ENCODE measurements around the gene ZBTB47.

The ZBTB47 gene

GRCh38 chr3:42680271-42680670, 26.8 kb downstream of the ZBTB47 start:
- WGBS, result 80% methylated on average over 1 of the region's 1 CpG
- Histone ChIP-seq H3K4me3 (ENCODE audit: low read length) (no peak overlapping the region), H3K36me3 (ENCODE audit: insufficient read depth, low read length) (no peaks in the 10 kb centered on the region), H3K9me3 (ENCODE audit: insufficient read depth, low read depth, low read length) (peaks cover 5% of the 10 kb centered on the region; the same call in 1 of the 2 replicates), H3K9ac (ENCODE audit: low read depth, low read length) (no peak overlapping the region), H3K4me1 (ENCODE audit: insufficient read depth, low read length) (no peaks in the 10 kb centered on the region; the same call in 1 of the 2 replicates), H3K27me3 (ENCODE audit: insufficient read depth, low read length) (no peaks in the 10 kb centered on the region), H3K27ac (ENCODE audit: low read depth, low read length) (no peak overlapping the region)

GRCh38 chr3:42680806-42681205, 27.3 kb downstream of the ZBTB47 start:
- WGBS, result 93% methylated on average over 4 of the region's 4 CpGs
- H3K4me3 ChIP-seq (ENCODE audit: low read length), result no peak overlapping the region
- no peaks in the 10 kb centered on the region for H3K27me3 ChIP-seq (ENCODE audit: insufficient read depth, low read length)
- H3K9me3 ChIP-seq (ENCODE audit: insufficient read depth, low read depth, low read length), result peaks cover 3% of the 10 kb centered on the region; the same call in 1 of the 2 replicates
- no peaks in the 10 kb centered on the region for H3K36me3 ChIP-seq (ENCODE audit: insufficient read depth, low read length)
- no peak overlapping the region for H3K27ac ChIP-seq (ENCODE audit: low read depth, low read length)
- no peak overlapping the region for H3K9ac ChIP-seq (ENCODE audit: low read depth, low read length)
- no peaks in the 10 kb centered on the region; the same call in 1 of the 2 replicates for H3K4me1 ChIP-seq (ENCODE audit: insufficient read depth, low read length)

GRCh38 chr3:42681361-42682038, 28.0 kb downstream of the ZBTB47 start:
- no peaks in the 10 kb centered on the region for H3K9me3 ChIP-seq (ENCODE audit: insufficient read depth, low read depth, low read length)
- no peaks in the 10 kb centered on the region; the same call in 1 of the 2 replicates for H3K4me1 ChIP-seq (ENCODE audit: insufficient read depth, low read length)
- H3K27ac ChIP-seq (ENCODE audit: low read depth, low read length), result no peak overlapping the region
- no peaks in the 10 kb centered on the region for H3K27me3 ChIP-seq (ENCODE audit: insufficient read depth, low read length)
- H3K4me3 ChIP-seq (ENCODE audit: low read length), result no peak overlapping the region
- no peak overlapping the region for H3K9ac ChIP-seq (ENCODE audit: low read depth, low read length)
- 96% methylated on average over 8 of the region's 10 CpGs for WGBS
- H3K36me3 ChIP-seq (ENCODE audit: insufficient read depth, low read length), result no peaks in the 10 kb centered on the region

GRCh38 chr3:42682301-42683070, 29.0 kb downstream of the ZBTB47 start:
- H3K27ac ChIP-seq (ENCODE audit: low read depth, low read length), result no peak overlapping the region
- H3K9me3 ChIP-seq (ENCODE audit: insufficient read depth, low read depth, low read length), result no peaks in the 10 kb centered on the region
- WGBS, result 86% methylated on average over 12 of the region's 12 CpGs

DNA sequence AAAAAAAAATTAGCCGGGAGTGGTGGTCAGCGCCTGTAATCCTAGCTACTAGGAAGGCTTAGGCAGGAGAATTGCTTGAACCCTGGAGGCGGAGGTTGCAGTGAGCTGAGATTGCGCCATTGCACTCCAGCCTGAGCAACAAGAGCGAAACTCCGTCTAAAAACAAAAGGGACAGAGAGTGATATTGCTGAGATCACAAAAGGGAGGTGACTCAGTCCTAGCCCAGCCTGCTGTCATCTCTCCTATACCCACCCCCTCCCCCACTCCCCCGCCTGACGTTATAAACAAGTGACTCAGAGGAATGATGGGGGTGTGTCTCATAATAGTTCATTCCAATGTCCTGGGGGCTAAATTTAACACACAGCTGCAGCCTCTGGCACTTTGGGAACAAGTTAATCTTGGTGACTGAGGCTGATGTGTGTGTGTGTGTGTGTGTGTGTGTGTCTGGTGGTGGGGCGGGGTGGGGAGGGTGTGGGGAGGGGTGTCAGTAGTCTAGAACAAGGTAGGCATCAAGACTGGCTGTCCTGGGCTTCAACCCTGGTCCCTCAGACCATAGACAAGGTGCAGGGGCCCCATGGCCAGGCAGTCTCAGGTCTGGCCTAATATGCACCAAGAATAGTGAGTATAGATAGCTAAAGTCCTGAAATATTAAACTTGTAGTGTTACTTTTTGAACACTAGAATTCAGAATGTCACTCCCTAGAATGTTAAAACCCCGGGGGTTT, 30.5 kb downstream of the ZBTB47 start:
- WGBS, result 77% methylated on average over 9 of the region's 10 CpGs
- Histone ChIP-seq H3K4me1 (ENCODE audit: insufficient read depth, low read length) (no peaks in the 10 kb centered on the region; the same call in 1 of the 2 replicates), H3K27me3 (ENCODE audit: insufficient read depth, low read length) (no peaks in the 10 kb centered on the region), H3K4me3 (ENCODE audit: low read length) (no peak overlapping the region), H3K27ac (ENCODE audit: low read depth, low read length) (no peak overlapping the region), H3K9me3 (ENCODE audit: insufficient read depth, low read depth, low read length) (no peaks in the 10 kb centered on the region), H3K36me3 (ENCODE audit: insufficient read depth, low read length) (no peaks in the 10 kb centered on the region), H3K9ac (ENCODE audit: low read depth, low read length) (no peak overlapping the region)

More at GRCh38 chr3:42682301-42683070, 29.0 kb downstream of the ZBTB47 start:
- Histone ChIP-seq H3K27me3 (ENCODE audit: insufficient read depth, low read length) (no peaks in the 10 kb centered on the region), H3K36me3 (ENCODE audit: insufficient read depth, low read length) (no peaks in the 10 kb centered on the region), H3K9ac (ENCODE audit: low read depth, low read length) (no peak overlapping the region), H3K4me3 (ENCODE audit: low read length) (no peak overlapping the region), H3K4me1 (ENCODE audit: insufficient read depth, low read length) (no peaks in the 10 kb centered on the region; the same call in 1 of the 2 replicates)

DNA sequence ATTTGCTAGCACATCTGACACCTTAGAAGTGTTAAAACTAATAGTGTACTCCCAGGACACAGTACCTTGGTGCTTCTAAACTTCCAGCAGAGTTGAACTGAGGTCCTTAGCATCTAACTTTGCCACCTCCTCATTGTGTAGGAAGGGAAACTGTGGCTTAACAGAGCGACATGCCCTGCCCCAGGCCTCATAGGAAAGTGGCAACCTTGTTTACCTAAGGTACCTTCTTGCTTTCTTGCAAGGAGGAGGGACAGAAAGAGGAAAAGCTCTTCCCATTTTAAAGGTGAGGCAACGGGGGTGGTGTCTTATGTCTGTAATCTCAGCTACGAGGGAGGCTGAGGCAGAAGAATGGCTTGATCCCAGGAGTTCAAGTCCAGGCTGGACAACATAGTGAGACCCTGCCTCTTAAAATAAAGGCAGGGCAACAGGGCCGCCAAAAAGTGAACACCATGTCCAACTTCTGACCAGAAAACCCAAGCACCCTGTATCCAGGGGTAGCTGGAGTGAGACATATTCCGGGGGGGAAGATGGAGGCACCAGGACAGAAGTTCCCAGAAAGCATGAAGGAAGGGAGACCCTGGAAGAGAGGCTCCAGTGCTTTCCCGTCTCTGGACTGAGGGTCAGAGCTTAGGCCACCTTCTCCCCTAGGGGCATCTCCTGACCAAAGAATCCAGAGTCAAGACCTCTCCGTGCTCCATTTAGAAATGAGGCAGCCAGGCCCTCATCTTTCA, 31.3 kb downstream of the ZBTB47 start:
- Histone ChIP-seq H3K9ac (ENCODE audit: low read depth, low read length) (no peak overlapping the region), H3K9me3 (ENCODE audit: insufficient read depth, low read depth, low read length) (no peaks in the 10 kb centered on the region), H3K36me3 (ENCODE audit: insufficient read depth, low read length) (no peaks in the 10 kb centered on the region), H3K4me3 (ENCODE audit: low read length) (no peak overlapping the region), H3K27me3 (ENCODE audit: insufficient read depth, low read length) (no peaks in the 10 kb centered on the region), H3K27ac (ENCODE audit: low read depth, low read length) (no peak overlapping the region), H3K4me1 (ENCODE audit: insufficient read depth, low read length) (peaks cover 7% of the 10 kb centered on the region; the same call in 1 of the 2 replicates)
- 91% methylated on average over 7 of the region's 7 CpGs for WGBS

GRCh38 chr3:42685363-42685881, 31.9 kb downstream of the ZBTB47 start, which contains the start of gene KLHL40:
TSS of gene KLHL40 (plus strand) at chr3:42685537. CDS start at chr3:42685619, 82 bp downstream.
- Histone ChIP-seq H3K27me3 (ENCODE audit: insufficient read depth, low read length) (no peaks in the 10 kb centered on the region), H3K4me3 (ENCODE audit: low read length) (no peak within 1 kb of the TSS), H3K9me3 (ENCODE audit: insufficient read depth, low read depth, low read length) (no peaks in the 10 kb centered on the region), H3K4me1 (ENCODE audit: insufficient read depth, low read length) (peaks cover 7% of the 10 kb centered on the region; the same call in 1 of the 2 replicates), H3K36me3 (ENCODE audit: insufficient read depth, low read length) (no peaks in the 10 kb centered on the region), H3K27ac (ENCODE audit: low read depth, low read length) (no peak within 1 kb of the TSS), H3K9ac (ENCODE audit: low read depth, low read length) (no peak within 1 kb of the TSS)
- 94% methylated on average over 34 of the region's 34 CpGs for WGBS

DNA sequence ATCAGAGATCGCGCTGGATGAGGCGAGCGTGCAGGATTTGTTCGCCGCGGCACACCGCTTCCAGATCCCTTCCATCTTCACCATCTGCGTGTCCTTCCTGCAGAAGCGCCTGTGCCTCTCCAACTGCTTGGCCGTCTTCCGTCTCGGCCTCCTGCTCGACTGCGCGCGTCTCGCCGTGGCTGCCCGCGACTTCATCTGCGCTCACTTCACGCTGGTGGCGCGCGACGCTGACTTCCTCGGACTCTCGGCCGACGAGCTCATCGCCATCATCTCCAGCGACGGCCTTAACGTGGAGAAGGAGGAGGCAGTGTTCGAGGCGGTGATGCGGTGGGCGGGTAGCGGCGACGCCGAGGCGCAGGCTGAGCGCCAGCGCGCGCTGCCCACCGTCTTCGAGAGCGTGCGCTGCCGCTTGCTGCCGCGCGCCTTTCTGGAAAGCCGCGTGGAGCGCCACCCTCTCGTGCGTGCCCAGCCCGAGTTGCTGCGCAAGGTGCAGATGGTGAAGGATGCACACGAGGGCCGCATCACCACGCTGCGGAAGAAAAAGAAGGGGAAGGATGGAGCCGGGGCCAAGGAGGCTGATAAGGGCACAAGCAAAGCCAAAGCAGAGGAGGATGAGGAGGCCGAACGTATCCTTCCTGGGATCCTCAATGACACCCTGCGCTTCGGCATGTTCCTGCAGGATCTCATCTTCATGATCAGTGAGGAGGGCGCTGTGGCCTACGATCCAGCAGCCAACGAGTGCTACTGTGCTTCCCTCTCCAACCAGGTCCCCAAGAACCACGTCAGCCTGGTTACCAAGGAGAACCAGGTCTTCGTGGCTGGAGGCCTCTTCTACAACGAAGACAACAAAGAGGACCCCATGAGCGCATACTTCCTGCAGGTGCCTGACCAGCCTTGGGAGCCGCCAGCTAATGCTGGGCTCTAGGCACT, 32.7 kb downstream of the ZBTB47 start:
- no peaks in the 10 kb centered on the region for H3K36me3 ChIP-seq (ENCODE audit: insufficient read depth, low read length)
- H3K4me1 ChIP-seq (ENCODE audit: insufficient read depth, low read length), result peaks cover 7% of the 10 kb centered on the region; the same call in 1 of the 2 replicates
- no peak overlapping the region for H3K9ac ChIP-seq (ENCODE audit: low read depth, low read length)
- no peak overlapping the region for H3K27ac ChIP-seq (ENCODE audit: low read depth, low read length)
- WGBS, result 96% methylated on average over 80 of the region's 80 CpGs
- H3K9me3 ChIP-seq (ENCODE audit: insufficient read depth, low read depth, low read length), result no peaks in the 10 kb centered on the region
- no peak overlapping the region for H3K4me3 ChIP-seq (ENCODE audit: low read length)
- H3K27me3 ChIP-seq (ENCODE audit: insufficient read depth, low read length), result no peaks in the 10 kb centered on the region

GRCh38 chr3:42686832-42687650, 33.5 kb downstream of the ZBTB47 start:
- Histone ChIP-seq H3K27ac (ENCODE audit: low read depth, low read length) (no peak overlapping the region), H3K9ac (ENCODE audit: low read depth, low read length) (no peak overlapping the region), H3K4me3 (ENCODE audit: low read length) (no peak overlapping the region), H3K27me3 (ENCODE audit: insufficient read depth, low read length) (no peaks in the 10 kb centered on the region), H3K9me3 (ENCODE audit: insufficient read depth, low read depth, low read length) (no peaks in the 10 kb centered on the region), H3K4me1 (ENCODE audit: insufficient read depth, low read length) (peaks cover 7% of the 10 kb centered on the region; the same call in 1 of the 2 replicates), H3K36me3 (ENCODE audit: insufficient read depth, low read length) (no peaks in the 10 kb centered on the region)
- WGBS, result 93% methylated on average over 7 of the region's 7 CpGs

Measured in HUES64 (cell line).